H9 (cell line): Measurements from ENCODE around the gene NEGR1. TPM values are rescaled to one million over a fixed set of nuclear protein-coding genes. Genes with fewer than 3 reads are reported as not detected.

ENCODE experiments used
- DNase-seq: peaks from one replicate; pipeline ENCODE4 v3.0.0-alpha.2; 2017
- H2AFZ ChIP-seq: one replicate; pipeline ENCODE4 v1.6.1; 2013; ENCODE audit warnings: mild to moderate bottlenecking, low read length, control low read depth, moderate library complexity
- H2AK5ac ChIP-seq: 2 replicates; pipeline ENCODE4 v1.6.1; 2013; ENCODE audit warnings: low read length, control low read depth, mixed read lengths; ENCODE audit not compliant: insufficient read length
- H2BK120ac ChIP-seq: one replicate; pipeline ENCODE4 v1.6.1; 2013; ENCODE audit warnings: low read depth, mild to moderate bottlenecking, low read length, control low read depth, inconsistent platforms; ENCODE audit not compliant: poor library complexity, severe bottlenecking
- H2BK12ac ChIP-seq: 2 replicates; pipeline ENCODE4 v1.6.1; 2013; ENCODE audit warnings: low read length, control low read depth, mixed read lengths, low read depth; ENCODE audit not compliant: insufficient read length
- H2BK15ac ChIP-seq: 2 replicates; pipeline ENCODE4 v1.6.1; 2013; ENCODE audit warnings: low read depth, low read length, control low read depth
- H2BK20ac ChIP-seq: one replicate; pipeline ENCODE4 v1.6.1; 2013; ENCODE audit warnings: low read depth, mild to moderate bottlenecking, low read length, control low read depth, inconsistent platforms; ENCODE audit not compliant: poor library complexity, severe bottlenecking
- H2BK5ac ChIP-seq: 2 replicates; pipeline ENCODE4 v1.6.1; 2013; ENCODE audit warnings: low read length, control low read depth, mixed read lengths; ENCODE audit not compliant: insufficient read length
- H3K14ac ChIP-seq: 2 replicates; pipeline ENCODE4 v1.6.1; 2013; ENCODE audit warnings: low read length, control low read depth; ENCODE audit not compliant: insufficient read depth
- H3K18ac ChIP-seq: 2 replicates; pipeline ENCODE4 v1.6.1; 2013; ENCODE audit warnings: low read depth, mild to moderate bottlenecking, mixed read lengths, low read length, control low read depth; ENCODE audit not compliant: insufficient read length
- H3K23ac ChIP-seq: 2 replicates; pipeline ENCODE4 v1.6.1; 2013; ENCODE audit warnings: low read length, control low read depth, mixed read lengths, low read depth; ENCODE audit not compliant: insufficient read length
- H3K23me2 ChIP-seq: 2 replicates; pipeline ENCODE4 v1.6.1; 2013; ENCODE audit warnings: low read depth, mild to moderate bottlenecking, mixed read lengths, low read length, control low read depth; ENCODE audit not compliant: insufficient read length, poor library complexity, severe bottlenecking
- H3K27ac ChIP-seq: 2 replicates; pipeline ENCODE4 v1.5.1; 2013; ENCODE audit warnings: low read length, control low read depth, mixed read lengths, low read depth; ENCODE audit not compliant: insufficient read length
- H3K27me3 ChIP-seq: 2 replicates; pipeline ENCODE4 v1.6.1; 2013; ENCODE audit warnings: low read length, control low read depth, inconsistent platforms; ENCODE audit not compliant: insufficient read depth
- H3K4ac ChIP-seq: 2 replicates; pipeline ENCODE4 v1.6.1; 2013; ENCODE audit warnings: low read depth, mild to moderate bottlenecking, control low read depth, inconsistent platforms, low read length, moderate library complexity
- H3K4me1 ChIP-seq: 2 replicates; pipeline ENCODE4 v1.6.1; 2013; ENCODE audit warnings: low read length, control low read depth, inconsistent platforms; ENCODE audit not compliant: insufficient read depth
- H3K4me2 ChIP-seq: 2 replicates; pipeline ENCODE4 v1.6.1; 2013; ENCODE audit warnings: low read length, control low read depth, mixed read lengths; ENCODE audit not compliant: insufficient read length, insufficient read depth
- H3K56ac ChIP-seq: 2 replicates; pipeline ENCODE4 v1.6.1; 2013; ENCODE audit warnings: low read depth, mild to moderate bottlenecking, mixed read lengths, low read length, control low read depth; ENCODE audit not compliant: insufficient read length
- H3K79me1 ChIP-seq: 2 replicates; pipeline ENCODE4 v1.6.1; 2013; ENCODE audit warnings: low read depth, mild to moderate bottlenecking, moderate library complexity, low read length, control low read depth, inconsistent platforms; ENCODE audit not compliant: insufficient read depth, poor library complexity, severe bottlenecking
- H3K79me2 ChIP-seq: 2 replicates; pipeline ENCODE4 v1.6.1; 2013; ENCODE audit warnings: low read length, control low read depth, inconsistent platforms; ENCODE audit not compliant: insufficient read depth
- H3K9ac ChIP-seq: 2 replicates; pipeline ENCODE4 v1.6.1; 2013; ENCODE audit warnings: low read length, control low read depth, mixed read lengths; ENCODE audit not compliant: insufficient read length; ENCODE audit errors: extremely low read depth
- H3K9me3 ChIP-seq: one replicate; pipeline ENCODE4 v1.6.1; 2013; ENCODE audit warnings: low read depth, low read length, inconsistent platforms; ENCODE audit not compliant: control insufficient read depth
- H3T11ph ChIP-seq: one replicate; pipeline ENCODE4 v1.6.1; 2013; ENCODE audit warnings: mild to moderate bottlenecking, low read length, control low read depth, inconsistent platforms
- H4K20me1 ChIP-seq: one replicate; pipeline ENCODE4 v1.6.1; 2013; ENCODE audit not compliant: control insufficient read depth, insufficient read length, insufficient read depth
- H4K5ac ChIP-seq: 2 replicates; pipeline ENCODE4 v1.6.1; 2013; ENCODE audit warnings: low read depth, mild to moderate bottlenecking, mixed read lengths, low read length, control low read depth; ENCODE audit not compliant: insufficient read length
- H4K8ac ChIP-seq: replicated peaks from 2 replicates; pipeline ENCODE4 v1.6.1; 2013; ENCODE audit warnings: low read length, control low read depth, mixed read lengths, low read depth; ENCODE audit not compliant: insufficient read length
- H4K91ac ChIP-seq: 2 replicates; pipeline ENCODE4 v1.6.1; 2013; ENCODE audit warnings: low read depth, mild to moderate bottlenecking, moderate library complexity, mixed read lengths, low read length, control low read depth; ENCODE audit not compliant: insufficient read length
- H3K27ac Mint-ChIP-seq, 3 experiments: 2 replicates in 2 of 3; 3 replicates in 1 of 3; pipeline ENCODE4 v1.8.0; 2020 to 2021; ENCODE audit warnings: mixed read lengths in 3 of 3, mild to moderate bottlenecking in 1 of 3, moderate library complexity in 1 of 3
- H3K27me3 Mint-ChIP-seq: 2 replicates; pipeline ENCODE4 v1.8.0; 2021; ENCODE audit warnings: low read depth, mild to moderate bottlenecking, moderate library complexity, mixed read lengths
- H3K36me3 Mint-ChIP-seq, 3 experiments: 2 replicates in 2 of 3; 3 replicates in 1 of 3; pipeline ENCODE4 v1.8.0; 2020 to 2021; ENCODE audit warnings: low read depth in 3 of 3, mixed read lengths in 3 of 3; ENCODE audit not compliant: insufficient read depth in 1 of 3
- H3K4me1 Mint-ChIP-seq, 2 experiments: 2 replicates each; pipeline ENCODE4 v1.8.0; 2020; ENCODE audit warnings: mixed read lengths in 2 of 2
- H3K4me3 Mint-ChIP-seq, 2 experiments: 2 replicates in 1 of 2; 3 replicates in 1 of 2; pipeline ENCODE4 v1.8.0; 2020 to 2021; ENCODE audit warnings: mild to moderate bottlenecking in 2 of 2, mixed read lengths in 2 of 2, moderate library complexity in 1 of 2
- H3K9me3 Mint-ChIP-seq, 2 experiments: 2 replicates in 1 of 2; 3 replicates in 1 of 2; pipeline ENCODE4 v1.8.0; 2020; ENCODE audit warnings: mild to moderate bottlenecking in 2 of 2, mixed read lengths in 2 of 2, moderate library complexity in 1 of 2
- CTCF ChIP-seq: fragments of 200-600 bp; sonication (generic); conservative IDR thresholded peaks from 3 replicates; pipeline ENCODE4 v1.8.0; 2021; ENCODE audit warnings: antibody characterized with exemption, mild to moderate bottlenecking
- WGBS: extraction: QIAGEN DNeasy Blood & Tissue Kit; methylation state at CpG from one replicate; pipeline ENCODE4 v1.1.7; 2013; ENCODE audit warnings: missing lambda C conversion rate, low lambda C conversion rate, mixed read lengths; ENCODE audit not compliant: insufficient read length; ENCODE audit errors: extremely low coverage; 5-methylcytosine and 5-hydroxymethylcytosine counted together
- total RNA-seq: library from RNA; stranded (reverse); gene quantifications from 2 replicates; pipeline ENCODE4 v1.2.1, GENCODE V29; 2021

The NEGR1 gene
- total RNA-seq, 1 experiment from 2014 or later: 0.13 TPM

GRCh38 chr1:71562298-71562697 lies 720.0 kb downstream of the NEGR1 start:
- no peaks in the 10 kb centered on the region for H3K27me3 Mint-ChIP-seq
- TF ChIP-seq CTCF: no peak
- no peak for DNase-seq

More at GRCh38 chr1:71562298-71562697, 720.0 kb downstream of the NEGR1 start:
- Histone ChIP-seq H3K4me2 (no peak overlapping the region), H2AFZ (no peak overlapping the region), H3T11ph (no peak overlapping the region), H3K79me2 (no peaks in the 10 kb centered on the region), H3K4me1 (no peaks in the 10 kb centered on the region), H3K56ac (no peak overlapping the region), H3K9ac (no peak overlapping the region), H4K91ac (no peak overlapping the region), H2BK20ac (no peak overlapping the region), H3K27me3 (no peaks in the 10 kb centered on the region), H3K9me3 (no peaks in the 10 kb centered on the region), H2BK120ac (no peak overlapping the region), H3K14ac (no peak overlapping the region), H3K18ac (no peak overlapping the region), H4K20me1 (no peaks in the 10 kb centered on the region), H3K23ac (no peak overlapping the region), H2BK5ac (no peak overlapping the region), H3K4ac (no peak overlapping the region), H4K8ac (no peak overlapping the region), H2AK5ac (no peak overlapping the region), H3K27ac (no peak overlapping the region), H2BK12ac (no peak overlapping the region), H4K5ac (no peak overlapping the region), H3K79me1 (no peaks in the 10 kb centered on the region), H2BK15ac (no peak overlapping the region), H3K23me2 (no peaks in the 10 kb centered on the region)
- Mint-ChIP-seq H3K36me3 (no peaks in the 10 kb centered on the region), H3K27ac (no peak overlapping the region), H3K9me3 (no peaks in the 10 kb centered on the region), H3K4me1 (no peaks in the 10 kb centered on the region), H3K4me3 (no peak overlapping the region)
- WGBS: no CpG with 5 or more reads among the region's 1 CpG
